K562 (cell line): ENCODE measurements around the gene CDCA4. TPM values are rescaled to one million over a fixed set of nuclear protein-coding genes. Genes with fewer than 3 reads are reported as not detected.

Experiments
- ATAC-seq: fragments of 200-7000 bp; cut with Tn5 transposase; 3 replicates; pipeline ENCODE4 v1.9.1; 2020; ENCODE audit warnings: moderate library complexity
- BruUV-seq: library from RNA; stranded (reverse); fragments of 400-500 nt; replicated peaks from 2 replicates; lab custom pipeline; 2021; lab: Mats Ljungman, UMichigan
- CTCF ChIA-PET: fragments of 300-600 bp; formaldehyde crosslinking; extraction: SDS; loops from one replicate; lab custom pipeline; 2021; ENCODE audit warnings: low intra/inter-chr PET ratio; lab: Yijun Ruan, JAX
- POLR2A ChIA-PET: fragments of 300-600, 350-650 bp; sonication (Branson Sonifier 250); formaldehyde crosslinking; extraction: SDS; loops from one replicate; lab custom pipeline; 2021; ENCODE audit warnings: antibody characterized with exemption, inconsistent platforms; lab: Yijun Ruan, JAX
- DNase-seq, 4 experiments: peaks; one replicate each; pipeline versions ENCODE4 v3.0.0 to v3.0.0-alpha.2; 2011 to 2018; ENCODE audit warnings: low spot score in 3 of 4, mixed read lengths in 3 of 4; ENCODE audit errors: extremely low read depth in 1 of 4
- FAIRE-seq: peaks from 2 replicates; lab custom pipeline; 2011; peaks lifted over from hg19 to GRCh38; lab: Jason Lieb, UNC
- H2AFZ ChIP-seq: 2 replicates; pipeline ENCODE4 v1.6.0; 2011; ENCODE audit warnings: low read depth, low read length, control low read depth, inconsistent platforms
- H3K27ac ChIP-seq: fragments of 200-600 bp; 3 replicates; pipeline ENCODE4 v1.8.0; 2011; ENCODE audit warnings: low read depth, mild to moderate bottlenecking, control low read depth, inconsistent platforms, low read length, moderate library complexity, mixed read lengths; ENCODE audit errors: extremely low read depth
- H3K27me3 ChIP-seq, 2 experiments: fragments of 300-600 bp in 1 of 2; 2 replicates in 1 of 2; 3 replicates in 1 of 2; pipeline versions ENCODE4 v1.6.0 to v1.8.0; 2011; ENCODE audit warnings: inconsistent platforms in 2 of 2, low read length in 2 of 2, mild to moderate bottlenecking in 1 of 2, mixed read lengths in 1 of 2, moderate library complexity in 1 of 2; ENCODE audit not compliant: control insufficient read depth in 2 of 2, insufficient read depth in 2 of 2
- H3K36me3 ChIP-seq: fragments of 300-600 bp; 3 replicates; pipeline ENCODE4 v1.8.0; 2011; ENCODE audit warnings: mild to moderate bottlenecking, low read length, inconsistent platforms; ENCODE audit not compliant: control insufficient read depth, insufficient read depth
- H3K4me1 ChIP-seq, 2 experiments: fragments of 200-600 bp in 1 of 2; replicated peaks in 1 of 2; 2 replicates in 1 of 2; 3 replicates in 1 of 2; pipeline versions ENCODE4 v1.5.1 to v1.8.0; 2011; ENCODE audit warnings: inconsistent platforms in 2 of 2, low read length in 2 of 2, mild to moderate bottlenecking in 1 of 2, mixed read lengths in 1 of 2, moderate library complexity in 1 of 2; ENCODE audit not compliant: control insufficient read depth in 2 of 2, insufficient read depth in 2 of 2
- H3K4me2 ChIP-seq: 2 replicates; pipeline ENCODE4 v1.6.1; 2011; ENCODE audit warnings: low read length, control low read depth, inconsistent platforms, mixed read lengths; ENCODE audit not compliant: insufficient read depth
- H3K4me3 ChIP-seq: fragments of 200-600 bp; sonication (generic), shearing (Covaris generic); 2 replicates; pipeline ENCODE4 v1.5.1; 2016; ENCODE audit warnings: control low read depth, inconsistent platforms
- H3K79me2 ChIP-seq: fragments of 200-600 bp; 3 replicates; pipeline ENCODE4 v1.8.0; 2011; ENCODE audit warnings: low read length, inconsistent platforms; ENCODE audit not compliant: control insufficient read depth, insufficient read depth
- H3K9ac ChIP-seq, 2 experiments: 2 replicates each; pipeline versions ENCODE4 v1.6.0 to v1.6.1; 2011; ENCODE audit warnings: low read depth in 2 of 2, low read length in 2 of 2, control low read depth in 1 of 2, inconsistent platforms in 1 of 2, mild to moderate bottlenecking in 1 of 2, mixed read lengths in 1 of 2; ENCODE audit not compliant: insufficient read depth in 1 of 2
- H3K9me1 ChIP-seq: one replicate; pipeline ENCODE4 v1.6.0; 2011; ENCODE audit warnings: inconsistent platforms, mild to moderate bottlenecking, low read length, moderate library complexity; ENCODE audit not compliant: control insufficient read depth, insufficient read depth
- H3K9me3 ChIP-seq: replicated peaks from 2 replicates; pipeline ENCODE4 v1.5.1; 2011; ENCODE audit warnings: low read depth, low read length, inconsistent platforms; ENCODE audit not compliant: control insufficient read depth, insufficient read depth
- H4K20me1 ChIP-seq: replicated peaks from 2 replicates; pipeline ENCODE4 v1.6.1; 2011; ENCODE audit warnings: low read length, inconsistent platforms, mixed read lengths; ENCODE audit not compliant: control insufficient read depth, insufficient read depth
- CREB5 ChIP-seq: fragments of 250-450 bp; sonication (Bioruptor Pico); IDR thresholded peaks from 2 replicates; pipeline ENCODE4 v1.5.0; 2020; ENCODE audit warnings: mild to moderate bottlenecking
- CXXC5 ChIP-seq: fragments of 250-450 bp; sonication (Bioruptor Pico); IDR thresholded peaks from 2 replicates; pipeline ENCODE4 v1.8.0; 2022; ENCODE audit warnings: inconsistent platforms, mild to moderate bottlenecking, moderate library complexity
- MBD1 ChIP-seq: fragments of 250-450 bp; sonication (Bioruptor Pico); IDR thresholded peaks from 2 replicates; pipeline ENCODE4 v1.8.0; 2022; ENCODE audit warnings: inconsistent platforms
- NFIX ChIP-seq: fragments of 250-450 bp; sonication (Bioruptor Pico); IDR thresholded peaks from 2 replicates; pipeline ENCODE4 v1.4.0; 2020; ENCODE audit warnings: low read depth, mild to moderate bottlenecking, moderate library complexity
- RFX1 ChIP-seq: fragments of 450-650 bp; IDR thresholded peaks from 2 replicates; pipeline ENCODE4 v1.6.1; 2016; ENCODE audit warnings: mild to moderate bottlenecking, moderate library complexity
- ZNF584 ChIP-seq: fragments of 200-800 bp; sonication (Bioruptor generic); IDR thresholded peaks from 2 replicates; pipeline ENCODE4 v1.6.1; 2016; ENCODE audit warnings: low read depth, mild to moderate bottlenecking, missing genetic modification characterization, missing compliant biosample characterization
- WGBS: fragments of 100-300 bp; shearing (Covaris generic); methylation state at CpG from one replicate; pipeline ENCODE4 v1.1.6; 2016; ENCODE audit warnings: low coverage, mixed read lengths; ENCODE audit not compliant: insufficient coverage; ENCODE audit errors: missing lambda C conversion rate; 5-methylcytosine and 5-hydroxymethylcytosine counted together
- in situ Hi-C: fragments of 300-500 bp; cut with MboI; formaldehyde crosslinking; loops from 4 replicates; pipeline ENCODE4 v1.15.0; 2018; ENCODE audit warnings: inconsistent platforms, mixed read lengths
- intact Hi-C: fragments of 100-400 bp; cut with micrococcal nuclease; formaldehyde crosslinking; loops from 2 replicates; pipeline ENCODE4 v1.14.2; 2022
- polyA plus RNA-seq, 8 experiments: library from polyadenylated mRNA; depleted of rRNA in 4 of 8; stranded (reverse) in 5 of 8; unstranded in 3 of 8; fragments of >200 nt; fragmentation: Nextera tagmentation in 2 of 8; fragmentation: Illumina TruSeq in 1 of 8; extraction: Ambion mirVana in 2 of 8; extraction: Trizol in 1 of 8; gene quantifications; 2 replicates each; pipeline versions ENCODE4 v1.2.1 to v1.2.3, GENCODE V29; 2011 to 2014; ENCODE audit warnings: inconsistent platforms in 1 of 8, missing spikeins in 1 of 8
- total RNA-seq, 7 experiments: library from RNA; depleted of rRNA in 6 of 7; stranded (reverse); fragments of >200 nt in 6 of 7; fragmentation: Illumina TruSeq in 2 of 7; extraction: Trizol in 2 of 7; gene quantifications; 2 replicates each; pipeline versions ENCODE4 v1.2.1 to v1.2.3, GENCODE V29; 2011 to 2021; ENCODE audit warnings: low replicate concordance in 1 of 7

Gene CDCA4
- total and polyA plus RNA-seq, 9 of the 15 experiments (the other 6 are each of a cell fraction or from before 2014, with no cell fraction given), result 6.6 to 44.2 (median 23.0) TPM

- H3K9me1 ChIP-seq, result no peaks in the 10 kb centered on the region
- no peaks in the 10 kb centered on the region for H4K20me1 ChIP-seq
- no TSS peak for BruUV-seq
- intact Hi-C loops, result no loop called here
- TF ChIP-seq ZNF584, result no peak
- no peak for TF ChIP-seq NFIX (CRISPR knock-in tag)
- TF ChIP-seq CREB5, result no peak
- no peak for TF ChIP-seq RFX1
- no peak for TF ChIP-seq CXXC5
- no peak for TF ChIP-seq MBD1 (CRISPR knock-in tag)
- ChIA-PET CTCF (no interaction called here), POLR2A (interaction anchor here (0.5 to 3.7 kb wide), 2 partner anchors 10 to 22 kb away, joined by 3 to 16 read pairs; no protein-coding TSS in a partner anchor)
- no peaks in the 10 kb centered on the region for H3K9me3 ChIP-seq
- no peaks in the 10 kb centered on the region for H3K27me3 ChIP-seq
- H3K79me2 ChIP-seq, result no peaks in the 10 kb centered on the region
- no peak for FAIRE-seq
- no peak for ATAC-seq
- no peak overlapping the region for H3K9ac ChIP-seq
- peaks cover 0 to 7% of the 10 kb centered on the region in 2 experiments; a peak in 2 of 5 replicates for H3K4me1 ChIP-seq
- no peak overlapping the region for H3K4me2 ChIP-seq
- WGBS, result 47% methylated on average over 4 of the region's 5 CpGs
- H3K36me3 ChIP-seq, result no peaks in the 10 kb centered on the region
- DNase-seq, result no peak
- H3K27ac ChIP-seq, result no peak overlapping the region
- in situ Hi-C loops, result no loop called here
- H3K4me3 ChIP-seq, result no peak overlapping the region
- no peak overlapping the region for H2AFZ ChIP-seq
These were observed 24.9 kb downstream of the CDCA4 start for GRCh38 chr14:104996032-104996431.
